Dedifferentiated amniotic fluid mesenchymal stem cell (primary cell): Measurements from ENCODE around the gene TCF19.

Experiments used
- DNase-seq: peaks from one replicate; pipeline ENCODE4 v3.0.0-alpha.2; 2016; ENCODE audit errors: extremely low spot score

TCF19 gene

DNA sequence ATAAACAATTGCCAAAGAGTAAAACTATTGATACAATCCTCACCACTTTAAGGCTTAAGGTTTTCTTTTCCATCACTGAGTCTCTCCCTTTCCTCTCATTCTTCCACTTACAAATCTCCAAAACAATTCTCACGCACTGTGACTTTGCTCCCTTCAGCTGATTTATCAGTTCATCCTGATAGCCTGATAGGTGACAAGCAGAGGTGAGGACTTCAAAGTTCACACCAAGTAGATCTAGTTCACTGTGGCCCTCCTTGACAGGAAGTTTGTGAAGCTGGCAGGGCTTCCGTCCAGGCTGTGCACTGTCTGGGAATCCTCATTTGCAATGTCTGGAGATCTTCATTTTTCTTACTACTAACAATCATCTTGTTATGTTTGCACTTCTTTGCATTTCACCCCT, 47.2 kb downstream of the TCF19 start:
- DNase-seq: no peak

DNA sequence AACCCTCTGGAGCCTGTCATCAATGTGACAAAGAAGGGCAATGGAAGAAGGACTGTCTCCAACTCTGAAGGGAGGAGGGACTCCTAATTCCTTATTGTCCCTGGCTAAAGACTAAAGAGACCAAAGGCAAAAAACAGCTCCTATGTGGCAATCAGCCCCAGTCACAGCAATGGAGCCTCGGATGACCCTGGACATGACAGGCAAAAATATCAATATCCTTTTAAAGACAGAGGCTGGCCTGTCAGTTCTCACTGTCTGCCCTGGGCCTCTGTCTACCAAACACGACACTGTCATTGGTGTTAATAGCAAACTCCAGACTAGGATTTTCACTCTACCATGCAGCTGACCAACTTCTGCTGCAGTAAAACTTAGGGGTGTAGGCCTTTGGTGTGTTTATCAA, 50.1 kb downstream of the TCF19 start:
- DNase-seq: no peak

DNA sequence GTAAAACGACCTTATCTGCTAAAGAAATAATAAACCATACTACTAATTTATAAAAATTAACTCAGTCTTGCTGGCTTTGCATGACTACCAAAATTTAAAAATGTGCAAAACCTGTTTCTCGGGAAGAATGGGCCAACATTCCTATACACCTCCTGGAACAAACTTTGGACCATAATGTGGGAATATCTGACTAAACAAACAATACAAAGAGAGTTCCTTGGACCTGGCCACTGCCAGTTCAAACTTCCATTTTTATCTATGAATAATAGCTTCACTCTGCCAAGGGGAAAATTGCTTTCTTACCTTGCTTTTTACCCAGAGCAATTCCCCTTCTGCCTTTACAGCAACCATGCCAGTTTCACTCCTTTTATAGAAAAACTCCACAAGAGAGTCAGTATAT, 50.7 kb downstream of the TCF19 start:
- DNase-seq: no peak

DNA sequence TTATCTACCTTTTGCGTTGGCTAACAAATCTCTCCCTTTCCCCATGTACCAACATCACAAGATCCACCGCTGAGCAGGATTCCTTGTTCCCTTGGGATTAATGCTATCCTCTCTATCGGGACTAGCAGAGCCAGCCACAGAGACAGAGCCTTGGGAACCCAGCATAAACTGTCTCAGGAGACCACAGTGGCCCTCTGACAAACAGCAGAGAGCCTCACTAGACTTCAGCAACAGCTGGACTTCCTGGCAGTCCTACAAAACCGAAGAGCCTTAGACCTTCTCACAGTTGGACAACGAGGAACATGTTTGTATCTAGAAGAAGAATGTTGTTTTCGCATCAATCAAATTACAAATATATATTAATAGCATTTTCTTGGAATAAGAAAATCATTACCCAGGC, 51.7 kb downstream of the TCF19 start:
- no peak for DNase-seq

DNA sequence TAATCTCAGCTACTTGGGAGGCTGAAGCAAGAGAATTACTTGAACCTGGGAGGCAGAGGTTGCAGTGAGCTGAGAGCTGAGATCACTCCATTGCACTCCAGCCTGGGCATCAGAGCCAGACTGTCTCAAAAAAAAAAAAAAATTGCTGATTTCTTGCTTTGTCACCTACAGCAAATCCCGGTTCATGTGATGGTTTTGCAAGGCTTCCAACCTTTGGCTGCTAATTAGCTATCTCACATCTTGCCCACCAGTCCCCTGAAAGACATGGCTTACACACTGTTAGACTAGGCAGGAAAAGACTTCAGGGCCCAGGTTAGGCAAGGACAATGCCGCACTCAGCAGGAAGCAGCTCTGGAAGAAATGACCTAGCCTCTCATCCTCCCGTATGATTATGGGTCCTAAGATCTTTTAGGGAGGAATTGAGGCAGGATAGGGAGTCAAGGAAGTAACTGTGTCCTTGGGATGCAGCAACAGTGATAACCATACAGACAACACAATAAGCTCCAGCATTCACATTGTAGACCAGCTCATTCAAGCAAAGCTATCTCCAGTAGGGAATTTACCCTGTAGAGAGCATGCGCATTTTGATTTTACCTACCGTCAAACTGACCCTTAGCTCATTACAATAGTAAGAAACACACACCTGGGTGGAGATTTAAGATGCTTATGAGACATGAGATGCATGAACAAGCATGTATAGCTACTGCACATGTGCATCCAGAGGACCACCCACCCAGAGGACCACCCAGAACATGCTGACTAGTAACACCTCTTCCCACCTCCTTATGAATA, 52.5 kb downstream of the TCF19 start:
- DNase-seq: no peak
